GM10266 (cell line): ENCODE data around the gene OGFOD3.
"Not testable (repeated sequence)": the region's sequence is repeated elsewhere in the genome, so short reads cannot be mapped to it uniquely, and the experiment has no call there.

Experiments
- DNase-seq: peaks from one replicate; pipeline ENCODE4 v3.0.0; 2012; ENCODE audit errors: extremely low spot score
- CTCF ChIP-seq: IDR thresholded peaks from 2 replicates; pipeline ENCODE4 v1.5.1; 2012; ENCODE audit warnings: mild to moderate bottlenecking, low read depth; ENCODE audit not compliant: control insufficient read depth, insufficient read depth; ENCODE audit errors: missing control alignments

Gene OGFOD3, protein sequence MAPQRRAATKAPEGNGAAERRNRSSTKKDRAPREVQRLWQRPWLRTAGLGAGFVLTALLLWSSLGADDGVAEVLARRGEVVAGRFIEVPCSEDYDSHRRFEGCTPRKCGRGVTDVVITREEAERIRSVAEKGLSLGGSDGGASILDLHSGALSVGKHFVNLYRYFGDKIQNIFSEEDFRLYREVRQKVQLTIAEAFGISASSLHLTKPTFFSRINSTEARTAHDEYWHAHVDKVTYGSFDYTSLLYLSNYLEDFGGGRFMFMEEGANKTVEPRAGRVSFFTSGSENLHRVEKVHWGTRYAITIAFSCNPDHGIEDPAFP

GRCh38 chr17:82418001-82418986, at the start of gene OGFOD3, which contains the start of gene HEXD:
Gene OGFOD3, minus strand, starts transcription at chr17:82418586. Its CDS starts 101 bp downstream, at chr17:82418485.
Gene HEXD, plus strand, starts transcription at chr17:82418347. Its CDS starts 1,453 bp downstream, at chr17:82419800.
- TF ChIP-seq CTCF: no peak
- peak; percentile 99 for DNase-seq

DNA sequence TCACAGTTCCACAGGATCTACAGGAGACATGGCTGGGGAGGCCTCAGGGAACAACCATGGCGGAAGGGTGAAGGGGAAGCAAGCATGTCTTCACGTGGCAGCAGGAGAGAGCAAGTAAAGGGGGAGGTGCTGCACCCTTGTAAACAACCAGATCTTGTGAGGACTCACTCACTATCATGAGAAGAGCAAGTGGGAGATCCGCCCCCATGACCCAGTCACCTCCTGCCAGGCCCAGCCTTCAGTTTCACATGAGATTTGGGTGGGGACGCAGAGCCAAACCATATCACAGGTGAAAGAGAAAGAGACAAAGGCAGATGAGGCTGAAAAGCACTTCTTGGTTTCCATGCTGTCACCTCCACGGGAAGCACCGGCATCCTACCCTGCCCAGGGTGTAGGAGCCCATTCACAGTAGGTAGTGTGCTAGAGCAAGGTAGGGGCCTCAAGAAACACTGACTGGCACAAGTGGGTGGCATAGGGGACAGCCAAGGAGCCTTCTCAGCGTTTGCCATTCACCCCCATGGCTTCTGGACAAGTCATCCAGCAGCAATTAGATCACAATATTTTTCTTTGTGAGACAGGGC, 46.7 kb upstream of the OGFOD3 start:
- no peak for TF ChIP-seq CTCF
- DNase-seq: no peak

- no peak for TF ChIP-seq CTCF
- no peak for DNase-seq
Measured at GRCh38 chr17:82464567-82464929, 46.2 kb upstream of the OGFOD3 start.

DNA sequence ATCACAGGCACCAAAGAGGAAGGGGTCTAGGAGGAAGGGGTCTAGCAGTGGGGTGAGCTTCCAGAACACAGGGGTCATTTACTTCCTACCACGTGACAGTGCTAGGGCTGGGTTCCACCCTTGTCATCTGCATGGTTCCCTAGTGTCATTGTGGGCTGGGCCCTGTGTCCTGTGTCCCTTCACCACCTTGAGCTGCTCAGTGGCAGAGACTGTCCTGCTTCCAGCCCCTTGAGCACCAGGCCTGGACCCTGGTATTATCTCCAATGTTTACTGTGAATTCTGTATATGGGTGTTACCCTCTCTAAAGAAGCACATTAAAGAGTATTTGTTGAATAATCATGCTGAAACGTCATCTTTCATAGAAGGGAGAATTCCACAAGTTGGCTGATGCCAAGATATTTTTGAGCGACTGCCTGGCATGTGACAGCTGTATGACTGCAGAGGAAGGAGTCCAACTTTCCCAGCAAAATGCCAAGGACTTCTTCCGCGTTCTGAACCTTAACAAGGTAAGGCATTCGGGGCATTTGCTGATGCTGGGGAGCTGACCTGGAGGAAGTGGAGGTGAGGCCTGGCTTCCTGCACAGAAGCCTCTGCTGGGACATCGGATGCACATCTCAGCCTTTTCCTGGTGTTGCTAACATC, 45.7 kb upstream of the OGFOD3 start:
- no peak for TF ChIP-seq CTCF

GRCh38 chr17:82463391-82463790, 45.0 kb upstream of the OGFOD3 start:
- TF ChIP-seq CTCF: no peak
- no peak for DNase-seq

More for the DNA sequence above, 45.7 kb upstream of the OGFOD3 start:
- no peak for DNase-seq

DNA sequence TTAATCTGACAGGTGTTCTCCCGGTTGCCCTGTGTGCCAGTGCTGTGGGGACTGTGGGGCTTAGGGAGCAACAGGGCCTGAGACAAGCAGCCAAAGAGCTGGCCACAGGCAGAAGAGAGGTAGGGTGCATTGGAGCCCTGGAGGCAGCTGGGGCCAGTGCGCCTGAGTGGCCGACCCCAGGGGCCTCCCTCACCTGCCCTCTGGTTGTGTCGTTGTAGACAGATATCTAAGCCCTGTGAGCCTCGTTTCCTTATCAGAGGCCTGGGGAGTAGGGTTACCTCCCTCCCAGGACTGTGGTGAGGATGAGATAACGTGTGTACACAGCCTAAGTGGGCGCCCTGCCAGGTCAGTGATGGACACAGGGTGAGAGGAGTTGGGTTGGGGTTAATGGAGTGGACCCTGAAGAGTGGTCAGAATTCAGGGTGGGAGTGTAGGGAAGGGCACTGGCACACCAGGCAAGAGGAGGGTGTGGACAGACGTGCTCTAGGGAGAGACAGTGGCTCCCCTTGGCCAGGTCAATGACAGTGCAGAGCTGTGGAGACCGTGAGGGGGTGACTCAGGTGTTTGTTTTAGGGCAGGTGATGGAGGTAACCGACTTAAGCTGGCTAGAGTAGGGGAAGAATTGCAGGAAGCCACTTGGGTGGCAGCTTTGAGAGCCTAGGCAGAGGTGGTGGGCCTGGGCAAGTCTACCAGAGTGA, 43.6 kb upstream of the OGFOD3 start:
- no peak for DNase-seq
- no peak for TF ChIP-seq CTCF

DNA sequence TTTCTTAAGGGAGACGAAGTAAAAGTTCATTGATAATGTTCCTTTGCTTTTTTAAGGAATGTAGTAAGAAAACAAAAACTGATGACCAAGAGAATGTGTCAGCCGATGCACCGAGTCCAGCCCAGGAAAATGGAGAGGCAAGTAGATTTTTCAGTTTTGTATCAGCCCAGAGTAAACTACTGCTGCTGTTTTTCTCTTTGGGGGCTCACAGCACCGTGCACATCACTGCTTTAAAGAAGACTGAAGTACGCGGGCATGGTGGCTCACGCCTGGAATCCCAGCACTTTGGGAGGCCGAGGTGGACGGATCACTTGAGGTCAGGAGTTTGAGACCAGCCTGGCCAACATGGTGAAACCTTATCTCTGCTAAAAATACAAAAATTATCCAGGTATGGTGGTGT, 41.5 kb upstream of the OGFOD3 start:
- DNase-seq: not testable (repeated sequence)
